ENCODE data around the gene ZNF346. TPM values are rescaled to one million over a fixed set of nuclear protein-coding genes. Genes with fewer than 3 reads are reported as not detected.

ZNF346 gene
- total RNA-seq, 1 donor from 2014 or later: 7.1 TPM

DNA sequence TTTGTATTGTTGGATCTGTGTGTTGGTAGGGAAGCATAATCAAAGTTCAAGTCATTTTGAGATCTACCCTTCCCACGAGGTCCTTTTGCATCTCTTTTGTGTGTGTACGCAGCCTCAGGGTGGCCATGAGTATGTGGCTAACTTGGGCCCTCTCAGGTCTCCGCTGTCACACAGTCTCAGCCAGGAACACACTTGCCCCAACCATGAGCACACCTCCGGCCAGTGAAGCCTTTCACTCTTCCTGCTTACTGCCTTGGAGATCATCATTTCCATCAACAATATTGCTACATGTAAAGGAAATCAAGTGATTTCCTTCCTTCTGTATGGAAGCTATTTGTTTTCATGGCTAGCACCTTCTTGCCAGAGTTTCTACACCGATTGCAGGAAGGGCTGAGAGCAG lies 13.9 kb downstream of the ZNF346 start:
- no peak for FAIRE-seq
- DNase-seq (ENCODE audit: low read depth): no peak
- Histone ChIP-seq H3K4me3 (ENCODE audit: low read depth, low read length) (no peak overlapping the region), H3K36me3 (ENCODE audit: control insufficient read depth, insufficient read depth, low read length) (peaks cover 3% of the 10 kb centered on the region), H3K27me3 (ENCODE audit: control insufficient read depth, insufficient read depth, low read length) (no peaks in the 10 kb centered on the region)
- TF ChIP-seq, protein P1, sequence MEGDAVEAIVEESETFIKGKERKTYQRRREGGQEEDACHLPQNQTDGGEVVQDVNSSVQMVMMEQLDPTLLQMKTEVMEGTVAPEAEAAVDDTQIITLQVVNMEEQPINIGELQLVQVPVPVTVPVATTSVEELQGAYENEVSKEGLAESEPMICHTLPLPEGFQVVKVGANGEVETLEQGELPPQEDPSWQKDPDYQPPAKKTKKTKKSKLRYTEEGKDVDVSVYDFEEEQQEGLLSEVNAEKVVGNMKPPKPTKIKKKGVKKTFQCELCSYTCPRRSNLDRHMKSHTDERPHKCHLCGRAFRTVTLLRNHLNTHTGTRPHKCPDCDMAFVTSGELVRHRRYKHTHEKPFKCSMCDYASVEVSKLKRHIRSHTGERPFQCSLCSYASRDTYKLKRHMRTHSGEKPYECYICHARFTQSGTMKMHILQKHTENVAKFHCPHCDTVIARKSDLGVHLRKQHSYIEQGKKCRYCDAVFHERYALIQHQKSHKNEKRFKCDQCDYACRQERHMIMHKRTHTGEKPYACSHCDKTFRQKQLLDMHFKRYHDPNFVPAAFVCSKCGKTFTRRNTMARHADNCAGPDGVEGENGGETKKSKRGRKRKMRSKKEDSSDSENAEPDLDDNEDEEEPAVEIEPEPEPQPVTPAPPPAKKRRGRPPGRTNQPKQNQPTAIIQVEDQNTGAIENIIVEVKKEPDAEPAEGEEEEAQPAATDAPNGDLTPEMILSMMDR (IDR thresholded peaks at IDR 0.05; ENCODE audit: insufficient read depth, low read length, severe bottlenecking): no peak

DNA sequence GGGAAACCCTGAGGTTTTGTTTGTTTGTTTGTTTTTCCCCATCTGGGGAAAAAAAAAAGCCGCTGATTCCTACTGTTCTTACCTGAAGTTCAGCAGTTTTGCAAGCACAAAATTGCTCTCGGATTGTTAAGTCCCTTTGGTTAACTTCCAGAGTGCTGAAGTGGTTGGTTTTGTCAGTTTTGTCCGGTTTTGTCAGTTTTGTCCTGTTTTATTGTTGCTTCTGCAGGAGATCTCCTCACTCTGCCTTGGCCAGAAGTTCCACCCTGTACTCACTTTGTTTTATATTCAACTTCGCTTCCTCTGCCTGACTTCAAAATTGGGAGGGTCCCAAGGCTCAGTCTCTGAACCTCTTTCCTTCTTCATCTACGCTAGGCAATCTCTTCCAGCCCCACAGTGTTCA lies 14.4 kb downstream of the ZNF346 start:
- FAIRE-seq (no peak), DNase-seq (ENCODE audit: low read depth) (no peak)
- H3K4me3 ChIP-seq (ENCODE audit: low read depth, low read length): no peak overlapping the region
- H3K36me3 ChIP-seq (ENCODE audit: control insufficient read depth, insufficient read depth, low read length): peaks cover 6% of the 10 kb centered on the region
- TF ChIP-seq, protein P1 (IDR thresholded peaks at IDR 0.05; ENCODE audit: insufficient read depth, low read length, severe bottlenecking): no peak
- no peaks in the 10 kb centered on the region for H3K27me3 ChIP-seq (ENCODE audit: control insufficient read depth, insufficient read depth, low read length)

DNA sequence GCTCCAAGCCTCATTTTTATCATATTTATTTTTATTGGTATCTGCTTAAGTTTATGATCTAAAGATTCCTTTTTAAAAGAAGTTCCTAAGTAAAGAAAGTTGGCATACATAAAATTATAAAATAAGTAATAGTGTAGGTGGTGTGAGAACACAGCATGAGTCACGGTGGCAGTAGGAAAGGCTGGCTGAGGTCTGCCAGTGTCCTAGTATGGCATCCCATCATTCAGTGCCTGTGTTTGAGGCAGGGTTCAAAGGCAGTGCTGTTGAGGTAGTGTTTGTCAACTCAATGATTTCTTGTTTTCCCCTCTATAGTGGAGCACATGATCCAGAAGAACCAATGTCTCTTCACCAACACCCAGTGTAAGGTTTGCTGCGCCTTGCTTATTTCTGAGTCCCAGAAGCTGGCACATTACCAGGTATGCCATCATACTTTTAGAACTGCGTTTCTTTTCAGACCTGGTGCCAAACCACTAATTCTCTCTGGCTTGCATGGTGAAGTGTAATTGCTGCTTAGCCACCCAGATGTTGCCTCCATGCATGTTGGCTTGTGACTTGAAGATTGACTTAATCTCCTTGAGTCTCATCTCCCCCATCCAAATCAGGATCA lies 18.4 kb downstream of the ZNF346 start:
- no peak overlapping the region for H3K4me3 ChIP-seq (ENCODE audit: low read depth, low read length)
- no peak for FAIRE-seq
- DNase-seq (ENCODE audit: low read depth): peak; percentile 23
- peaks cover 10% of the 10 kb centered on the region for H3K36me3 ChIP-seq (ENCODE audit: control insufficient read depth, insufficient read depth, low read length)
- H3K27me3 ChIP-seq (ENCODE audit: control insufficient read depth, insufficient read depth, low read length): no peaks in the 10 kb centered on the region
- TF ChIP-seq, protein P1 (IDR thresholded peaks at IDR 0.05; ENCODE audit: insufficient read depth, low read length, severe bottlenecking): no peak

DNA sequence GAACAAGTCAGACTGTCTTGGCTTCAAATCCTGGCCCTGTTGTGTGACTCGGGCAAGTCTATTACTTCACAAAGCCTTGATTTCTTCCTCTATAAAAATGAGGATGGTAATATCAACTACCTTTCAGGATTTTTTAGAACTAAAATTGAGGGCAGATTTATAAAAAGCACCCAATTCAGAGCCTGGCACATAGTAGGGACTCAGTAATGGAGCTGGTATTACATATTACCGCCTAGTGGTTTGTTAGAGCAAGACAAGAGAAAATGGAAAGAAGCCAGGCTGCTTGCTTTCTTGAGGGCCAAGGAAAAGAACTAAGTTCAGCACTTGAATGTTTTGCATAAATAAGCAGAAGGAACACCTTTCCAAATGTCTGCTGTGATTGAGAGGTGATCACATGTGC lies 19.4 kb downstream of the ZNF346 start:
- Histone ChIP-seq H3K4me3 (ENCODE audit: low read depth, low read length) (no peak overlapping the region), H3K36me3 (ENCODE audit: control insufficient read depth, insufficient read depth, low read length) (peaks cover 10% of the 10 kb centered on the region), H3K27me3 (ENCODE audit: control insufficient read depth, insufficient read depth, low read length) (no peaks in the 10 kb centered on the region)
- DNase-seq (ENCODE audit: low read depth) (no peak), FAIRE-seq (no peak)
- TF ChIP-seq, protein P1 (IDR thresholded peaks at IDR 0.05; ENCODE audit: insufficient read depth, low read length, severe bottlenecking): no peak

DNA sequence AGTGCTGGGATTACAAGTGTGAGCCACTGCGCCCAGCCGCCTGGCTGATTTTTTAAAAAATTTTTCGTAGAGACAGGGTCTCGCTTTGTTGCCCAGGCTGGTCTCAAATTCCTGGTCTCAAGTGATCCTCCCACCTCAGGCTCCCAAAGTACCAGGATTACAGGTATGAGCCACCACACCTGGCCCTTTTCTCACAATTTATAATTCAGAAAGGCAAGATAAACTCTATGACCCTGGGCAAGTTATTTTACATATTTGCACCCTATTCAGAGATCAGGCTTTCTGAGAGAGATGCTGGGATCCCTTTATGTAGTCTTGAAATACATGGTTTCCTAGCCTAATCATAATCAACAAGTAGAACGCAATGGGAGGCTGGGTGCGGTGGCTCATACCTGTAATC lies 20.6 kb downstream of the ZNF346 start:
- DNase-seq (ENCODE audit: low read depth): no peak
- Histone ChIP-seq H3K4me3 (ENCODE audit: low read depth, low read length) (no peak overlapping the region), H3K36me3 (ENCODE audit: control insufficient read depth, insufficient read depth, low read length) (peaks cover 10% of the 10 kb centered on the region), H3K27me3 (ENCODE audit: control insufficient read depth, insufficient read depth, low read length) (no peaks in the 10 kb centered on the region)
- TF ChIP-seq, protein P1 (IDR thresholded peaks at IDR 0.05; ENCODE audit: insufficient read depth, low read length, severe bottlenecking): no peak
- FAIRE-seq: no peak

DNA sequence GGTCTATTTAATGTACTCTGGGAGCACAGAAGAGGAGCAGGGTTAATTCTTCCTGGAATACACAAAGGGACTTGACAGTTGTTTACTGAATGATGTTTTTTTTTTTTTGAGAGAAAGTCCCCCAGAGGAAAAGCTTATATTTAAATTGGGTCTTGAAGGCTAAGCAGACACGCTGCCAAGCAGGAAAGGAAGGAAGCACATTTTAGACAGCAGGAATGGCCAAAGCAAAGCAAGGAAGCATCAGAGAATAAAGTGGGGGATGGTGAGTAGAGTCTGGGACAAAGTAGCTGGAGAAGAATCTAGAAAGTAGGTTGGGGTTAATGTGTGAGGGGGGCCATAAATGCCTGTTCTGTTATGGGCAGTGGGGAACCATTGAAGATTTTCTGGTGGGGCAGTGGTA lies 21.5 kb downstream of the ZNF346 start:
- Histone ChIP-seq H3K36me3 (ENCODE audit: control insufficient read depth, insufficient read depth, low read length) (peaks cover 8% of the 10 kb centered on the region), H3K27me3 (ENCODE audit: control insufficient read depth, insufficient read depth, low read length) (no peaks in the 10 kb centered on the region), H3K4me3 (ENCODE audit: low read depth, low read length) (no peak overlapping the region)
- TF ChIP-seq, protein P1 (IDR thresholded peaks at IDR 0.05; ENCODE audit: insufficient read depth, low read length, severe bottlenecking): no peak
- FAIRE-seq: no peak
- DNase-seq (ENCODE audit: low read depth): no peak
